K562 (cell line): ENCODE results near the gene NFKB2. TPM values are rescaled to one million over a fixed set of nuclear protein-coding genes. Genes with fewer than 3 reads are reported as not detected.

Experiments
- ATAC-seq: fragments of 200-7000 bp; cut with Tn5 transposase; 3 replicates; pipeline ENCODE4 v1.9.1; 2020; ENCODE audit warnings: moderate library complexity
- BruUV-seq: library from RNA; stranded (reverse); fragments of 400-500 nt; replicated peaks from 2 replicates; lab custom pipeline; 2021; lab: Mats Ljungman, UMichigan
- CTCF ChIA-PET: fragments of 300-600 bp; formaldehyde crosslinking; extraction: SDS; loops from one replicate; lab custom pipeline; 2021; ENCODE audit warnings: low intra/inter-chr PET ratio; lab: Yijun Ruan, JAX
- POLR2A ChIA-PET: fragments of 300-600, 350-650 bp; sonication (Branson Sonifier 250); formaldehyde crosslinking; extraction: SDS; loops from one replicate; lab custom pipeline; 2021; ENCODE audit warnings: antibody characterized with exemption, inconsistent platforms; lab: Yijun Ruan, JAX
- DNase-seq, 4 experiments: peaks; one replicate each; pipeline versions ENCODE4 v3.0.0 to v3.0.0-alpha.2; 2011 to 2018; ENCODE audit warnings: low spot score in 3 of 4, mixed read lengths in 3 of 4; ENCODE audit errors: extremely low read depth in 1 of 4
- FAIRE-seq: peaks from 2 replicates; lab custom pipeline; 2011; peaks lifted over from hg19 to GRCh38; lab: Jason Lieb, UNC
- H2AFZ ChIP-seq: 2 replicates; pipeline ENCODE4 v1.6.0; 2011; ENCODE audit warnings: low read depth, low read length, control low read depth, inconsistent platforms
- H3K27ac ChIP-seq: fragments of 200-600 bp; 3 replicates; pipeline ENCODE4 v1.8.0; 2011; ENCODE audit warnings: low read depth, mild to moderate bottlenecking, control low read depth, inconsistent platforms, low read length, moderate library complexity, mixed read lengths; ENCODE audit errors: extremely low read depth
- H3K27me3 ChIP-seq, 2 experiments: fragments of 300-600 bp in 1 of 2; 2 replicates in 1 of 2; 3 replicates in 1 of 2; pipeline versions ENCODE4 v1.6.0 to v1.8.0; 2011; ENCODE audit warnings: inconsistent platforms in 2 of 2, low read length in 2 of 2, mild to moderate bottlenecking in 1 of 2, mixed read lengths in 1 of 2, moderate library complexity in 1 of 2; ENCODE audit not compliant: control insufficient read depth in 2 of 2, insufficient read depth in 2 of 2
- H3K36me3 ChIP-seq: fragments of 300-600 bp; 3 replicates; pipeline ENCODE4 v1.8.0; 2011; ENCODE audit warnings: mild to moderate bottlenecking, low read length, inconsistent platforms; ENCODE audit not compliant: control insufficient read depth, insufficient read depth
- H3K4me1 ChIP-seq, 2 experiments: fragments of 200-600 bp in 1 of 2; replicated peaks in 1 of 2; 2 replicates in 1 of 2; 3 replicates in 1 of 2; pipeline versions ENCODE4 v1.5.1 to v1.8.0; 2011; ENCODE audit warnings: inconsistent platforms in 2 of 2, low read length in 2 of 2, mild to moderate bottlenecking in 1 of 2, mixed read lengths in 1 of 2, moderate library complexity in 1 of 2; ENCODE audit not compliant: control insufficient read depth in 2 of 2, insufficient read depth in 2 of 2
- H3K4me2 ChIP-seq: 2 replicates; pipeline ENCODE4 v1.6.1; 2011; ENCODE audit warnings: low read length, control low read depth, inconsistent platforms, mixed read lengths; ENCODE audit not compliant: insufficient read depth
- H3K4me3 ChIP-seq: fragments of 200-600 bp; sonication (generic), shearing (Covaris generic); 2 replicates; pipeline ENCODE4 v1.5.1; 2016; ENCODE audit warnings: control low read depth, inconsistent platforms
- H3K79me2 ChIP-seq: fragments of 200-600 bp; 3 replicates; pipeline ENCODE4 v1.8.0; 2011; ENCODE audit warnings: low read length, inconsistent platforms; ENCODE audit not compliant: control insufficient read depth, insufficient read depth
- H3K9ac ChIP-seq, 2 experiments: 2 replicates each; pipeline versions ENCODE4 v1.6.0 to v1.6.1; 2011; ENCODE audit warnings: low read depth in 2 of 2, low read length in 2 of 2, control low read depth in 1 of 2, inconsistent platforms in 1 of 2, mild to moderate bottlenecking in 1 of 2, mixed read lengths in 1 of 2; ENCODE audit not compliant: insufficient read depth in 1 of 2
- H3K9me1 ChIP-seq: one replicate; pipeline ENCODE4 v1.6.0; 2011; ENCODE audit warnings: inconsistent platforms, mild to moderate bottlenecking, low read length, moderate library complexity; ENCODE audit not compliant: control insufficient read depth, insufficient read depth
- H3K9me3 ChIP-seq: replicated peaks from 2 replicates; pipeline ENCODE4 v1.5.1; 2011; ENCODE audit warnings: low read depth, low read length, inconsistent platforms; ENCODE audit not compliant: control insufficient read depth, insufficient read depth
- H4K20me1 ChIP-seq: replicated peaks from 2 replicates; pipeline ENCODE4 v1.6.1; 2011; ENCODE audit warnings: low read length, inconsistent platforms, mixed read lengths; ENCODE audit not compliant: control insufficient read depth, insufficient read depth
- CBFA2T3 ChIP-seq: fragments of 450-650 bp; IDR thresholded peaks from 2 replicates; pipeline ENCODE4 v1.6.1; 2017
- CBX1 ChIP-seq: sonication (generic); IDR thresholded peaks from 2 replicates; pipeline ENCODE4 v1.6.1; 2016; ENCODE audit warnings: antibody characterized with exemption, low read depth, mild to moderate bottlenecking
- E2F6 ChIP-seq, 2 experiments: IDR thresholded peaks; 2 replicates each; pipeline ENCODE4 v1.6.1; 2011; ENCODE audit warnings: borderline replicate concordance in 1 of 2, control low read depth in 1 of 2, low read depth in 1 of 2, low read length in 1 of 2, mild to moderate bottlenecking in 1 of 2, mixed read lengths in 1 of 2, moderate library complexity in 1 of 2; ENCODE audit not compliant: insufficient read depth in 1 of 2, insufficient read length in 1 of 2, poor library complexity in 1 of 2, severe bottlenecking in 1 of 2; ENCODE audit errors: extremely low read depth in 1 of 2
- E4F1 ChIP-seq: fragments of 250-450 bp; sonication (Bioruptor Pico); IDR thresholded peaks from 2 replicates; pipeline ENCODE4 v1.5.0; 2021; ENCODE audit warnings: mild to moderate bottlenecking, borderline replicate concordance
- FOXO4 ChIP-seq: fragments of 450-650 bp; formaldehyde crosslinking; IDR thresholded peaks from 2 replicates; pipeline ENCODE4 v1.4.0; 2020; ENCODE audit warnings: mild to moderate bottlenecking, moderate library complexity
- FOXP1 ChIP-seq: sonication (generic); formaldehyde crosslinking; IDR thresholded peaks from 2 replicates; pipeline ENCODE4 v1.8.0; 2022; ENCODE audit warnings: mild to moderate bottlenecking, missing genetic modification reagents
- KAT8 ChIP-seq: fragments of 450-650 bp; IDR thresholded peaks from 2 replicates; pipeline ENCODE4 v1.6.1; 2016; ENCODE audit warnings: low read depth, mild to moderate bottlenecking
- MTA3 ChIP-seq: fragments of 450-650 bp; formaldehyde crosslinking; IDR thresholded peaks from 2 replicates; pipeline ENCODE4 v1.6.1; 2017; ENCODE audit warnings: mild to moderate bottlenecking, borderline replicate concordance
- NFXL1 ChIP-seq: fragments of 450-650 bp; formaldehyde crosslinking; IDR thresholded peaks from 2 replicates; pipeline ENCODE4 v1.4.0; 2021; ENCODE audit warnings: mild to moderate bottlenecking
- NR2C2 ChIP-seq, 2 experiments: fragments of 200-800 bp in 1 of 2; sonication (Bioruptor generic) in 1 of 2; sonication (generic) in 1 of 2; formaldehyde crosslinking in 1 of 2; IDR thresholded peaks; 2 replicates each; pipeline versions ENCODE4 v1.6.1 to v1.8.0; 2016 to 2022; ENCODE audit warnings: mild to moderate bottlenecking in 1 of 2, missing compliant biosample characterization in 1 of 2, missing genetic modification characterization in 1 of 2, missing genetic modification reagents in 1 of 2
- PRMT5 ChIP-seq: sonication (generic); formaldehyde crosslinking; IDR thresholded peaks from 2 replicates; pipeline ENCODE4 v1.5.0; 2020; ENCODE audit warnings: missing genetic modification reagents
- SAP30 ChIP-seq: fragments of 200-600 bp; sonication (generic); IDR thresholded peaks from 2 replicates; pipeline ENCODE4 v1.6.1; 2012; ENCODE audit warnings: borderline replicate concordance, low read depth, mild to moderate bottlenecking, moderate library complexity, low read length, control low read depth, inconsistent platforms; ENCODE audit not compliant: insufficient read depth, poor library complexity, severe bottlenecking
- WHSC1 ChIP-seq: IDR thresholded peaks from one replicate; pipeline ENCODE4 v1.6.1; 2012; ENCODE audit warnings: low read length, control low read depth, inconsistent platforms
- ZBED1 ChIP-seq: IDR thresholded peaks from 2 replicates; pipeline ENCODE4 v1.6.1; 2014
- ZFP30 ChIP-seq: fragments of 250-450 bp; sonication (Bioruptor Pico); IDR thresholded peaks from 2 replicates; pipeline ENCODE4 v1.8.0; 2022; ENCODE audit warnings: moderate library complexity, mild to moderate bottlenecking, inconsistent platforms, borderline replicate concordance
- ZFX ChIP-seq: sonication (generic); formaldehyde crosslinking; IDR thresholded peaks from 2 replicates; pipeline ENCODE4 v1.8.0; 2022; ENCODE audit warnings: mild to moderate bottlenecking, missing genetic modification reagents, moderate library complexity
- ZNF253 ChIP-seq: fragments of 250-450 bp; sonication (Bioruptor Pico); conservative IDR thresholded peaks from 2 replicates; pipeline ENCODE4 v1.6.1; 2021; ENCODE audit warnings: mild to moderate bottlenecking
- ZNF316 ChIP-seq: fragments of 450-650 bp; IDR thresholded peaks from 2 replicates; pipeline ENCODE4 v1.6.1; 2016
- ZNF699 ChIP-seq: fragments of 250-450 bp; sonication (Bioruptor Pico); IDR thresholded peaks from 2 replicates; pipeline ENCODE4 v1.8.0; 2021; ENCODE audit warnings: mild to moderate bottlenecking, moderate library complexity; ENCODE audit not compliant: insufficient replicate concordance
- ZNF75A ChIP-seq: fragments of 450-650 bp; formaldehyde crosslinking; IDR thresholded peaks from 2 replicates; pipeline ENCODE4 v1.4.0; 2020; ENCODE audit warnings: mild to moderate bottlenecking
- WGBS: fragments of 100-300 bp; shearing (Covaris generic); methylation state at CpG from one replicate; pipeline ENCODE4 v1.1.6; 2016; ENCODE audit warnings: low coverage, mixed read lengths; ENCODE audit not compliant: insufficient coverage; ENCODE audit errors: missing lambda C conversion rate; 5-methylcytosine and 5-hydroxymethylcytosine counted together
- in situ Hi-C: fragments of 300-500 bp; cut with MboI; formaldehyde crosslinking; loops from 4 replicates; pipeline ENCODE4 v1.15.0; 2018; ENCODE audit warnings: inconsistent platforms, mixed read lengths
- intact Hi-C: fragments of 100-400 bp; cut with micrococcal nuclease; formaldehyde crosslinking; loops from 2 replicates; pipeline ENCODE4 v1.14.2; 2022
- polyA plus RNA-seq, 8 experiments: library from polyadenylated mRNA; depleted of rRNA in 4 of 8; stranded (reverse) in 5 of 8; unstranded in 3 of 8; fragments of >200 nt; fragmentation: Nextera tagmentation in 2 of 8; fragmentation: Illumina TruSeq in 1 of 8; extraction: Ambion mirVana in 2 of 8; extraction: Trizol in 1 of 8; gene quantifications; 2 replicates each; pipeline versions ENCODE4 v1.2.1 to v1.2.3, GENCODE V29; 2011 to 2014; ENCODE audit warnings: inconsistent platforms in 1 of 8, missing spikeins in 1 of 8
- total RNA-seq, 7 experiments: library from RNA; depleted of rRNA in 6 of 7; stranded (reverse); fragments of >200 nt in 6 of 7; fragmentation: Illumina TruSeq in 2 of 7; extraction: Trizol in 2 of 7; gene quantifications; 2 replicates each; pipeline versions ENCODE4 v1.2.1 to v1.2.3, GENCODE V29; 2011 to 2021; ENCODE audit warnings: low replicate concordance in 1 of 7

Gene NFKB2
- total and polyA plus RNA-seq, 9 of the 15 experiments (the other 6 are each of a cell fraction or from before 2014, with no cell fraction given), result 0.07 to 20.3 (median 7.9) TPM

GRCh38 chr10:102402512-102402896, 7.0 kb downstream of the NFKB2 start:
- intact Hi-C loops, result no loop called here
- H3K9ac ChIP-seq, result no peak overlapping the region
- peaks cover 11% of the 10 kb centered on the region; the same call in 1 of the 3 replicates for H3K36me3 ChIP-seq
- no peak overlapping the region for H3K4me2 ChIP-seq
- H2AFZ ChIP-seq, result no peak overlapping the region
- POLR2A ChIA-PET, result interaction anchor here (1.0 kb wide), 1 partner anchor 49 kb away, joined by 3 read pairs; the partner anchor contains the start of gene C10orf95
- peaks cover 8 to 50% of the 10 kb centered on the region in 2 experiments; a peak in 4 of 5 replicates for H3K4me1 ChIP-seq
- no peaks in the 10 kb centered on the region for H3K9me1 ChIP-seq
- BruUV-seq, result no TSS peak
- TF ChIP-seq ZFX (CRISPR knock-in tag), result no peak
- no peak for TF ChIP-seq SAP30
- no peak for TF ChIP-seq E4F1
- no peak for TF ChIP-seq ZNF253 (CRISPR knock-in tag)
- no peak for TF ChIP-seq PRMT5 (CRISPR knock-in tag)
- TF ChIP-seq ZNF316, result no peak
- TF ChIP-seq FOXO4 (CRISPR knock-in tag), result no peak
- no peak for TF ChIP-seq CBX1
- no peak for TF ChIP-seq ZNF699 (CRISPR knock-in tag)
- no peak for TF ChIP-seq ZFP30 (CRISPR knock-in tag)
- no peak for TF ChIP-seq WHSC1
- no peak for TF ChIP-seq NFXL1 (CRISPR knock-in tag)
- TF ChIP-seq NR2C2 (CRISPR knock-in tag; IDR thresholded peaks at IDR 0.05), result no peak
- no peak for TF ChIP-seq NR2C2 (tag; IDR thresholded peaks at IDR 0.05)
- no peak for TF ChIP-seq ZNF75A (CRISPR knock-in tag)
- TF ChIP-seq MTA3, result no peak
- no peak for TF ChIP-seq FOXP1 (CRISPR knock-in tag)
- TF ChIP-seq CBFA2T3, result no peak
- TF ChIP-seq E2F6 (IDR thresholded peaks at IDR 0.05; ENCODE audit: borderline replicate concordance in 1 of 2, extremely low read depth in 1 of 2, insufficient read depth in 1 of 2, insufficient read length in 1 of 2, low read depth in 1 of 2, low read length in 1 of 2, poor library complexity in 1 of 2, severe bottlenecking in 1 of 2), result no peak
- no peak for TF ChIP-seq KAT8
- TF ChIP-seq ZBED1, result no peak
- H3K9me3 ChIP-seq, result no peaks in the 10 kb centered on the region
- no peaks in the 10 kb centered on the region for H3K79me2 ChIP-seq
- ATAC-seq (no peak), FAIRE-seq (no peak), DNase-seq (no peak)
- WGBS, result 90% methylated on average over 2 of the region's 5 CpGs
- in situ Hi-C loops, result no loop called here
- H3K27me3 ChIP-seq, result no peaks in the 10 kb centered on the region
- CTCF ChIA-PET, result no interaction called here
- no peak overlapping the region for H3K4me3 ChIP-seq
- no peak overlapping the region for H3K27ac ChIP-seq
- no peaks in the 10 kb centered on the region for H4K20me1 ChIP-seq
